WTC11 (cell line): ENCODE measurements around the gene VIPR2.

ENCODE experiments used
- CREB1 ChIP-seq: sonication (generic); formaldehyde crosslinking; IDR thresholded peaks from 2 replicates; pipeline ENCODE4 v1.8.0; 2023; ENCODE audit warnings: mild to moderate bottlenecking, missing genetic modification reagents
- ZNF121 ChIP-seq: sonication (generic); formaldehyde crosslinking; IDR thresholded peaks from 2 replicates; pipeline ENCODE4 v1.8.0; 2023; ENCODE audit warnings: missing genetic modification reagents
- ZNF317 ChIP-seq: sonication (generic); formaldehyde crosslinking; IDR thresholded peaks from 2 replicates; pipeline ENCODE4 v1.8.1; 2023; ENCODE audit warnings: low read depth, mild to moderate bottlenecking, moderate library complexity, missing genetic modification reagents, borderline replicate concordance
- TF ChIP-seq, protein P1 (sequence below): fragments of 200-600 bp; IDR thresholded peaks from 2 replicates; pipeline ENCODE4 v1.8.0; 2022; ENCODE audit warnings: antibody characterized with exemption
- TF ChIP-seq, protein P2 (sequence below): sonication (generic); formaldehyde crosslinking; conservative IDR thresholded peaks from 2 replicates; pipeline ENCODE4 v1.8.1; 2023; ENCODE audit warnings: mild to moderate bottlenecking, low read depth, missing genetic modification reagents, moderate library complexity

DNA sequence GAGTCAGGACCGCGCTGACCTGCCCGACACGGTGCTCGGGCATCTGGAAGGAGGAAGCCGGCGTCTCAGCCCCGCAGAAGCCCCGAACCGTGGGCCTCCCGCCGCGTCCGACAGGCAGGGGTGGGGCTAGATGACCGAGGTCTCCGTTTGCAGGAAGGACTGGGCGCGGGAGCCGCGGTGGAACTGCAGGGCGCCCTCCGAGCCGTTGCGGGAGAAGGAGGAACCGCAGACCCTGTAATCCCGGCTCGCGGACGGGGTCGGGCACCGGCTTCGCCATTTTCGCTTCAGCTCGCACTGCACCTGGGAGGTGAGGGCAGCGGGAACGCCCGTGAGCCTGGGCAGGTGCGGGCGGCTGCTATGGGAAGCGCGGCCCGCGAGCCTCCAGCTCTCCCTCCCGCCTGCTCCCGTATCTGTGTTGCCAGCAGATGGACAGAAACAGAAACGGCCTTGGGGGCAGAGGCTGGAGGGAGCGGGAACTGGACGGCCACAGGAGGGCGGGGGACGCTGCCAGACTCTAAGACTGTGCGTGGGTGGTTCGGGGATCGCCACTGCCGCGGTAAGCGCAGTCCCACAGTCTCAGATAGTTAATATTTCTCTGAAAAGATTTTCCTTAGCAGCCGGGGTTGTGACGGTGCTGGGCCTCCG is 114.1 kb downstream of the VIPR2 start:
- TF ChIP-seq, protein P1, sequence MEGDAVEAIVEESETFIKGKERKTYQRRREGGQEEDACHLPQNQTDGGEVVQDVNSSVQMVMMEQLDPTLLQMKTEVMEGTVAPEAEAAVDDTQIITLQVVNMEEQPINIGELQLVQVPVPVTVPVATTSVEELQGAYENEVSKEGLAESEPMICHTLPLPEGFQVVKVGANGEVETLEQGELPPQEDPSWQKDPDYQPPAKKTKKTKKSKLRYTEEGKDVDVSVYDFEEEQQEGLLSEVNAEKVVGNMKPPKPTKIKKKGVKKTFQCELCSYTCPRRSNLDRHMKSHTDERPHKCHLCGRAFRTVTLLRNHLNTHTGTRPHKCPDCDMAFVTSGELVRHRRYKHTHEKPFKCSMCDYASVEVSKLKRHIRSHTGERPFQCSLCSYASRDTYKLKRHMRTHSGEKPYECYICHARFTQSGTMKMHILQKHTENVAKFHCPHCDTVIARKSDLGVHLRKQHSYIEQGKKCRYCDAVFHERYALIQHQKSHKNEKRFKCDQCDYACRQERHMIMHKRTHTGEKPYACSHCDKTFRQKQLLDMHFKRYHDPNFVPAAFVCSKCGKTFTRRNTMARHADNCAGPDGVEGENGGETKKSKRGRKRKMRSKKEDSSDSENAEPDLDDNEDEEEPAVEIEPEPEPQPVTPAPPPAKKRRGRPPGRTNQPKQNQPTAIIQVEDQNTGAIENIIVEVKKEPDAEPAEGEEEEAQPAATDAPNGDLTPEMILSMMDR, result peak; percentile 23; the same call in 1 of the 2 replicates
- TF ChIP-seq ZNF317 (CRISPR knock-in tag) (no peak), ZNF121 (CRISPR knock-in tag) (no peak), CREB1 (no peak)
- TF ChIP-seq, protein P2, sequence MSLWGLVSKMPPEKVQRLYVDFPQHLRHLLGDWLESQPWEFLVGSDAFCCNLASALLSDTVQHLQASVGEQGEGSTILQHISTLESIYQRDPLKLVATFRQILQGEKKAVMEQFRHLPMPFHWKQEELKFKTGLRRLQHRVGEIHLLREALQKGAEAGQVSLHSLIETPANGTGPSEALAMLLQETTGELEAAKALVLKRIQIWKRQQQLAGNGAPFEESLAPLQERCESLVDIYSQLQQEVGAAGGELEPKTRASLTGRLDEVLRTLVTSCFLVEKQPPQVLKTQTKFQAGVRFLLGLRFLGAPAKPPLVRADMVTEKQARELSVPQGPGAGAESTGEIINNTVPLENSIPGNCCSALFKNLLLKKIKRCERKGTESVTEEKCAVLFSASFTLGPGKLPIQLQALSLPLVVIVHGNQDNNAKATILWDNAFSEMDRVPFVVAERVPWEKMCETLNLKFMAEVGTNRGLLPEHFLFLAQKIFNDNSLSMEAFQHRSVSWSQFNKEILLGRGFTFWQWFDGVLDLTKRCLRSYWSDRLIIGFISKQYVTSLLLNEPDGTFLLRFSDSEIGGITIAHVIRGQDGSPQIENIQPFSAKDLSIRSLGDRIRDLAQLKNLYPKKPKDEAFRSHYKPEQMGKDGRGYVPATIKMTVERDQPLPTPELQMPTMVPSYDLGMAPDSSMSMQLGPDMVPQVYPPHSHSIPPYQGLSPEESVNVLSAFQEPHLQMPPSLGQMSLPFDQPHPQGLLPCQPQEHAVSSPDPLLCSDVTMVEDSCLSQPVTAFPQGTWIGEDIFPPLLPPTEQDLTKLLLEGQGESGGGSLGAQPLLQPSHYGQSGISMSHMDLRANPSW (CRISPR knock-in tag), result no peak
